ENCODE results near the gene PDSS2. TPM values are rescaled to one million over a fixed set of nuclear protein-coding genes. Genes with fewer than 3 reads are reported as not detected.
"Not testable (repeated sequence)": the region's sequence is repeated elsewhere in the genome, so short reads cannot be mapped to it uniquely, and the experiment has no call there.

Gene PDSS2
- polyA plus RNA-seq, 3 donors = 10.1 to 13.9 (median 13.3) TPM

DNA sequence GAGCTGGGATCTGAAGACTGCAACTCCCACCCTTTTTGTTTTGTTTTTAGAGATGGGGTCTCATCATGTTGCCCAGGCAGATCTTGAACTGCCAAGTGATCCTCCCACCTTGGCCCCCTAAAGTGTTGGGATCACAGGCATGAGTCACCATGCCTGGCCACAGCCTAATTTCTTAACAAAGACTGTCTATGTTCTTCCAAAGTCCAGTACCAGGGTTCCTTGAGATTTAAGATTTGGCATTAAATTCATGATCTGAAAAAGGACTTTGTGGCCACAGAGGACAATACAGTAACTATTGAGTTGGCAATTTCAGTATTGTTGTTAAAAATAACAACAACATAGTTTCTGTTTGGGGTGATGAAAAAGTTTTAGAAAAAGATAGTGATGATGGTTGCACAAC is 315.4 kb downstream of the PDSS2 start:
- H3K4me1 Mint-ChIP-seq = no peaks in the 10 kb centered on the region
- Histone ChIP-seq H3K27ac (ENCODE audit: low read depth in 1 of 2, low read length in 2 of 2) (no peak overlapping the region), H3K4me2 (replicated peaks; ENCODE audit: extremely low read depth, low read length, poor library complexity, severe bottlenecking) (no peak overlapping the region), H3K4me1 (ENCODE audit: control insufficient read depth in 1 of 2, insufficient read depth in 2 of 2, low read length in 2 of 2) (no peaks in the 10 kb centered on the region), H3K36me3 (replicated peaks in 1 of 2; ENCODE audit: control insufficient read depth in 1 of 2, insufficient read depth in 2 of 2, low read length in 2 of 2) (no peaks in the 10 kb centered on the region), H3K9ac (ENCODE audit: insufficient read depth, low read length, poor library complexity, severe bottlenecking) (no peak overlapping the region), H3K4me3 (replicated peaks in 1 of 3; ENCODE audit: low read depth in 2 of 3, low read length in 3 of 3) (no peak overlapping the region), H3K9me3 (replicated peaks in 1 of 2; ENCODE audit: control insufficient read depth in 1 of 2, insufficient read depth in 1 of 2, low read length in 2 of 2) (no peaks in the 10 kb centered on the region), H4K20me1 (ENCODE audit: insufficient read depth, low read length) (no peaks in the 10 kb centered on the region), H3K79me2 (ENCODE audit: insufficient read depth, low read length) (no peaks in the 10 kb centered on the region), H3K27me3 (ENCODE audit: control insufficient read depth in 2 of 2, insufficient read depth in 2 of 2, low read length in 2 of 2) (no peaks in the 10 kb centered on the region), H2AFZ (ENCODE audit: insufficient read depth, low read depth, low read length, poor library complexity, severe bottlenecking) (no peak overlapping the region)
- TF ChIP-seq, protein P1, sequence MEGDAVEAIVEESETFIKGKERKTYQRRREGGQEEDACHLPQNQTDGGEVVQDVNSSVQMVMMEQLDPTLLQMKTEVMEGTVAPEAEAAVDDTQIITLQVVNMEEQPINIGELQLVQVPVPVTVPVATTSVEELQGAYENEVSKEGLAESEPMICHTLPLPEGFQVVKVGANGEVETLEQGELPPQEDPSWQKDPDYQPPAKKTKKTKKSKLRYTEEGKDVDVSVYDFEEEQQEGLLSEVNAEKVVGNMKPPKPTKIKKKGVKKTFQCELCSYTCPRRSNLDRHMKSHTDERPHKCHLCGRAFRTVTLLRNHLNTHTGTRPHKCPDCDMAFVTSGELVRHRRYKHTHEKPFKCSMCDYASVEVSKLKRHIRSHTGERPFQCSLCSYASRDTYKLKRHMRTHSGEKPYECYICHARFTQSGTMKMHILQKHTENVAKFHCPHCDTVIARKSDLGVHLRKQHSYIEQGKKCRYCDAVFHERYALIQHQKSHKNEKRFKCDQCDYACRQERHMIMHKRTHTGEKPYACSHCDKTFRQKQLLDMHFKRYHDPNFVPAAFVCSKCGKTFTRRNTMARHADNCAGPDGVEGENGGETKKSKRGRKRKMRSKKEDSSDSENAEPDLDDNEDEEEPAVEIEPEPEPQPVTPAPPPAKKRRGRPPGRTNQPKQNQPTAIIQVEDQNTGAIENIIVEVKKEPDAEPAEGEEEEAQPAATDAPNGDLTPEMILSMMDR (IDR thresholded peaks at IDR 0.05) = no peak
- peaks cover 0 to 3% (median 2%) of the 10 kb centered on the region in 3 donors for H3K27me3 Mint-ChIP-seq (ENCODE audit: low read depth in 3 of 3)
- intact Hi-C loops (cut with micrococcal nuclease) = no loop called here
- no peak overlapping the region for H3K27ac Mint-ChIP-seq
- H3K36me3 Mint-ChIP-seq = no peaks in the 10 kb centered on the region
- H3K9me3 Mint-ChIP-seq = no peaks in the 10 kb centered on the region
- no peak overlapping the region for H3K4me3 Mint-ChIP-seq
- no peak for DNase-seq

DNA sequence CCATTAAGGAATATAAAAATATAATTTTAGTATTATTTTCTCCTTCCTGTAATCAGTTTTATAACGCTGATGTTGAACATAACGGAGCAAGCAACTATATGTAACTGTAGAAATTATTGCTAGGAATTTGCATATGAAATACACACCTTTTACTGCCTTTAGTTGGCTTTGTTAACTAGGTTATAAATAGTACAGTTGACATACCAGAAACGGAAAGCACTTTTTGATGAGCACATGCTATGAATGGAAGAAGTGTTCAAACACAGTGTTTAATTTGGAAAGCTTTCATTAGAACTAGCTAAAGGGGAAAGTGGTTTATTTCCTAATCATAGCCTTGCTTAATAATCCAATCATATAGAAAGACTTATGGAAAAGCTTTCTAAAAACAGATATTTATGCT is 318.8 kb downstream of the PDSS2 start:
- Mint-ChIP-seq H3K4me3 (no peak overlapping the region), H3K27me3 (ENCODE audit: low read depth in 3 of 3) (peaks cover 0 to 3% (median 2%) of the 10 kb centered on the region in 3 donors), H3K4me1 (no peaks in the 10 kb centered on the region), H3K36me3 (no peaks in the 10 kb centered on the region), H3K9me3 (no peaks in the 10 kb centered on the region), H3K27ac (no peak overlapping the region)
- H3K36me3 ChIP-seq (replicated peaks in 1 of 2; ENCODE audit: control insufficient read depth in 1 of 2, insufficient read depth in 2 of 2, low read length in 2 of 2) = no peaks in the 10 kb centered on the region
- H3K4me1 ChIP-seq (ENCODE audit: control insufficient read depth in 1 of 2, insufficient read depth in 2 of 2, low read length in 2 of 2) = no peaks in the 10 kb centered on the region
- H3K79me2 ChIP-seq (ENCODE audit: insufficient read depth, low read length) = no peaks in the 10 kb centered on the region
- no peaks in the 10 kb centered on the region for H3K9me3 ChIP-seq (replicated peaks in 1 of 2; ENCODE audit: control insufficient read depth in 1 of 2, insufficient read depth in 1 of 2, low read length in 2 of 2)
- no peaks in the 10 kb centered on the region for H4K20me1 ChIP-seq (ENCODE audit: insufficient read depth, low read length)
- no peak overlapping the region for H3K4me3 ChIP-seq (replicated peaks in 1 of 3; ENCODE audit: low read depth in 2 of 3, low read length in 3 of 3)
- TF ChIP-seq, protein P1 (IDR thresholded peaks at IDR 0.05) = no peak
- intact Hi-C loops (cut with micrococcal nuclease) = no loop called here
- no peak overlapping the region for H2AFZ ChIP-seq (ENCODE audit: insufficient read depth, low read depth, low read length, poor library complexity, severe bottlenecking)
- H3K27ac ChIP-seq (ENCODE audit: low read depth in 1 of 2, low read length in 2 of 2) = no peak overlapping the region
- no peak overlapping the region for H3K9ac ChIP-seq (ENCODE audit: insufficient read depth, low read length, poor library complexity, severe bottlenecking)
- no peaks in the 10 kb centered on the region for H3K27me3 ChIP-seq (ENCODE audit: control insufficient read depth in 2 of 2, insufficient read depth in 2 of 2, low read length in 2 of 2)
- no peak overlapping the region for H3K4me2 ChIP-seq (replicated peaks; ENCODE audit: extremely low read depth, low read length, poor library complexity, severe bottlenecking)
- no peak for DNase-seq
- no CpG with 5 or more reads among the region's 3 CpGs for WGBS (ENCODE audit: insufficient coverage)

DNA sequence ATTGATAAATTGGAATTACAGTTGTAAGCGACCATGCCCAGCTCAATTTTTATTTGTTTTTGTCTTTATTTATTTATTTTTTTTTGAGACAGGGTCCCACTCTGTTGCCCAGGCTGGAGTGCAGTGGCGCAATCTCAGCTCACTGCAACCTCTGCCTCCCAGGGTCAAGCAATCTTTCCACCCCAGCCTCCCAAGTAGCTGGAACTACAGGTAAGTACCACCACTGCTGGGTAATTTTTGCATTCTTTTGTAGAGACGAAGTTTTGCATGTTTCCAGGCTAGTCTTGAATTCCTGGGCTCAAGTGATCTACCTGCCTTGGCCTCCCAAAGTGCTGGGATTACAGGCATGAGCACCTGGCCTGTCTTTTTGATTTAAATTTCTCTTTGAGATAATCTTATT is 323.0 kb downstream of the PDSS2 start:
- H3K4me2 ChIP-seq (replicated peaks; ENCODE audit: extremely low read depth, low read length, poor library complexity, severe bottlenecking); DNase-seq; H3K27ac ChIP-seq (ENCODE audit: low read depth in 1 of 2, low read length in 2 of 2); H2AFZ ChIP-seq (ENCODE audit: insufficient read depth, low read depth, low read length, poor library complexity, severe bottlenecking); H3K79me2 ChIP-seq (ENCODE audit: insufficient read depth, low read length); H3K9me3 Mint-ChIP-seq; H3K4me3 ChIP-seq (replicated peaks in 1 of 3; ENCODE audit: low read depth in 2 of 3, low read length in 3 of 3); H3K4me1 Mint-ChIP-seq; H3K9me3 ChIP-seq (replicated peaks in 1 of 2; ENCODE audit: control insufficient read depth in 1 of 2, insufficient read depth in 1 of 2, low read length in 2 of 2); H3K4me3 Mint-ChIP-seq; H3K9ac ChIP-seq (ENCODE audit: insufficient read depth, low read length, poor library complexity, severe bottlenecking); H3K36me3 ChIP-seq (replicated peaks in 1 of 2; ENCODE audit: control insufficient read depth in 1 of 2, insufficient read depth in 2 of 2, low read length in 2 of 2); intact Hi-C loops (cut with micrococcal nuclease); H3K4me1 ChIP-seq (ENCODE audit: control insufficient read depth in 1 of 2, insufficient read depth in 2 of 2, low read length in 2 of 2); H3K27ac Mint-ChIP-seq; H4K20me1 ChIP-seq (ENCODE audit: insufficient read depth, low read length); H3K27me3 ChIP-seq (ENCODE audit: control insufficient read depth in 2 of 2, insufficient read depth in 2 of 2, low read length in 2 of 2); H3K27me3 Mint-ChIP-seq (ENCODE audit: low read depth in 3 of 3); H3K36me3 Mint-ChIP-seq: not testable (repeated sequence)
- 80% methylated on average over 1 of the region's 3 CpGs for WGBS (ENCODE audit: insufficient coverage)
